ENCODE results near the gene DBF4B. TPM values are rescaled to one million over a fixed set of nuclear protein-coding genes. Genes with fewer than 3 reads are reported as not detected.
"Not testable (repeated sequence)": the region's sequence is repeated elsewhere in the genome, so short reads cannot be mapped to it uniquely, and the experiment has no call there.

The DBF4B gene
- total RNA-seq, 3 donors from 2014 or later (not counting 1 experiment from before 2014, with no cell fraction given), result 3.0 to 4.1 (median 4.1) TPM

DNA sequence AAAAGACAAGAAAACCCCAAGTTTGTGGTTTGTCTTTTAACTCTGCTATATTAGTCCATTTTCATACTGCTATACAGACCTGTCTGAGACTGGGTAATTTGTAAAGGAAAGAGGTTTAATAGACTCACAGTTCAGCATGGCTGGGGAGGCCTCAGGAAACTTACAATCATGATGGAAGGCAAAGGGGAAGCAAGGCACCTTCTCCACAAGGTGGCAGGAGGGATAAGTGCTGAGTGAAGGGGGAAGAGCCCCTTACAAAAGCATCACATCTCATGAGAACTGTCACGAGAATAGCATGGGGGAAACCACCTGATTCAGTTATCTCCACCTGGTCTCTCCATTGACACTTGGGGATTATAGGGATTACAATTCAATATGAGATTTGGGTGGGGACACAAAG, 36.8 kb downstream of the DBF4B start:
- H3K4me1 Mint-ChIP-seq, result no peaks in the 10 kb centered on the region
- H3K36me3 Mint-ChIP-seq, result no peaks in the 10 kb centered on the region
- no peaks in the 10 kb centered on the region for H3K36me3 ChIP-seq (ENCODE audit: control insufficient read depth, insufficient read depth, low read length)
- H3K4me3 ChIP-seq (ENCODE audit: low read length), result no peak overlapping the region
- intact Hi-C loops (cut with micrococcal nuclease), result no loop called here
- H3K27ac ChIP-seq (ENCODE audit: low read length), result no peak overlapping the region
- no peak overlapping the region for H3K27ac Mint-ChIP-seq
- no CpG with 5 or more reads among the region's 1 CpG for WGBS (ENCODE audit: insufficient coverage)
- no peak for ATAC-seq
- no peak for DNase-seq
- no peaks in the 10 kb centered on the region for H3K4me1 ChIP-seq (ENCODE audit: control insufficient read depth, insufficient read depth, low read length)
- no peaks in the 10 kb centered on the region for H3K9me3 Mint-ChIP-seq
- H3K4me3 Mint-ChIP-seq, result no peak overlapping the region
- TF ChIP-seq, protein P1, sequence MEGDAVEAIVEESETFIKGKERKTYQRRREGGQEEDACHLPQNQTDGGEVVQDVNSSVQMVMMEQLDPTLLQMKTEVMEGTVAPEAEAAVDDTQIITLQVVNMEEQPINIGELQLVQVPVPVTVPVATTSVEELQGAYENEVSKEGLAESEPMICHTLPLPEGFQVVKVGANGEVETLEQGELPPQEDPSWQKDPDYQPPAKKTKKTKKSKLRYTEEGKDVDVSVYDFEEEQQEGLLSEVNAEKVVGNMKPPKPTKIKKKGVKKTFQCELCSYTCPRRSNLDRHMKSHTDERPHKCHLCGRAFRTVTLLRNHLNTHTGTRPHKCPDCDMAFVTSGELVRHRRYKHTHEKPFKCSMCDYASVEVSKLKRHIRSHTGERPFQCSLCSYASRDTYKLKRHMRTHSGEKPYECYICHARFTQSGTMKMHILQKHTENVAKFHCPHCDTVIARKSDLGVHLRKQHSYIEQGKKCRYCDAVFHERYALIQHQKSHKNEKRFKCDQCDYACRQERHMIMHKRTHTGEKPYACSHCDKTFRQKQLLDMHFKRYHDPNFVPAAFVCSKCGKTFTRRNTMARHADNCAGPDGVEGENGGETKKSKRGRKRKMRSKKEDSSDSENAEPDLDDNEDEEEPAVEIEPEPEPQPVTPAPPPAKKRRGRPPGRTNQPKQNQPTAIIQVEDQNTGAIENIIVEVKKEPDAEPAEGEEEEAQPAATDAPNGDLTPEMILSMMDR (IDR thresholded peaks at IDR 0.05), result no peak
- no peaks in the 10 kb centered on the region for H3K27me3 Mint-ChIP-seq (ENCODE audit: low read depth in 2 of 2)
- H3K9me3 ChIP-seq (ENCODE audit: control insufficient read depth, insufficient read depth, low read length), result no peaks in the 10 kb centered on the region
- H3K27me3 ChIP-seq (ENCODE audit: control insufficient read depth, insufficient read depth, low read length), result no peaks in the 10 kb centered on the region

DNA sequence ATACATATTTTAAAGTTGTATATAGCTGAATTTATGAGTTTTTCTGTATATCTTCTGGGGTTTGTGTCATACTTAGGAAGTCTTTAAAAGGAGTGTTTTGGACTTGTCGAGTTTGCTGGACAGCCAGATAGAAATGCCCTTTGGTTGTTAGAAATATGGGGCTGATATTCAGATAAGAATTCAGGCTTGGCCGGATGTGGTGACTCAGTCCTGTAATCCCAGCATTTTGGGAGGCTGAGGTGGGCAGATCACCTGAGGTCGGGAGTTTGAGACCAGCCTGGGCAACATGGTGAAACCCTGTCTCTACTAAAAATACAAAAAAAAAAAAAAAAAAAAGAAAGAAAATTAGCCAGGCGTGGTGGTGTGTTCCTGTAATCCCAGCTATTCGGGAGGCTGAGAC, 37.3 kb downstream of the DBF4B start:
- H3K4me3 ChIP-seq (ENCODE audit: low read length); H3K4me1 Mint-ChIP-seq; H3K4me3 Mint-ChIP-seq; intact Hi-C loops (cut with micrococcal nuclease); H3K27me3 ChIP-seq (ENCODE audit: control insufficient read depth, insufficient read depth, low read length); DNase-seq; ATAC-seq; H3K9me3 Mint-ChIP-seq; H3K27ac Mint-ChIP-seq; H3K9me3 ChIP-seq (ENCODE audit: control insufficient read depth, insufficient read depth, low read length); H3K36me3 ChIP-seq (ENCODE audit: control insufficient read depth, insufficient read depth, low read length); H3K27ac ChIP-seq (ENCODE audit: low read length); H3K36me3 Mint-ChIP-seq; H3K27me3 Mint-ChIP-seq (ENCODE audit: low read depth in 2 of 2); H3K4me1 ChIP-seq (ENCODE audit: control insufficient read depth, insufficient read depth, low read length): not testable (repeated sequence)
- 97% methylated on average over 4 of the region's 5 CpGs for WGBS (ENCODE audit: insufficient coverage)

DNA sequence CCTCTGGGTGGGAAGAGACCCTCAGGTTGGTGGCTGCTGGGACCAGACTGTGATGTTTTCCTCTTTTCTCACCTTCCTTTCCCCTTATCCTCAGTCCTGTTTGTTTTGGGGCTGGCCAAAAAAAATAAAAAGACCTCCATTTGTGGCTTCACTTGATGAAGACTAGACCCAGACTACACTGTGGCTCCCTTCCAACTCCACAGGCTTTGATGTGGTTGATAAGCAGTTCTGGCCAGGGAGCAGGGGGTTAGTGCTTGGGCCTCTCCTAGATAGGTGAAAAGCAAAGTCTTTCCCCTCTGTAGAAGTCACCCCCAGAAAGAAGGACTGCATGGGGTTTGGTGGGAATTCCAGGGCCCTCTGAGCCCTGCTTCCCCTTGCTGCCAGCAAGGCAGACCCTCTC, 39.1 kb downstream of the DBF4B start:
- no peaks in the 10 kb centered on the region for H3K9me3 Mint-ChIP-seq
- no peak overlapping the region for H3K27ac Mint-ChIP-seq
- no peak for ATAC-seq
- Histone ChIP-seq H3K27me3 (ENCODE audit: control insufficient read depth, insufficient read depth, low read length) (no peaks in the 10 kb centered on the region), H3K27ac (ENCODE audit: low read length) (no peak overlapping the region), H3K4me1 (ENCODE audit: control insufficient read depth, insufficient read depth, low read length) (no peaks in the 10 kb centered on the region), H3K9me3 (ENCODE audit: control insufficient read depth, insufficient read depth, low read length) (no peaks in the 10 kb centered on the region), H3K4me3 (ENCODE audit: low read length) (no peak overlapping the region), H3K36me3 (ENCODE audit: control insufficient read depth, insufficient read depth, low read length) (no peaks in the 10 kb centered on the region)
- no peaks in the 10 kb centered on the region for H3K27me3 Mint-ChIP-seq (ENCODE audit: low read depth in 2 of 2)
- no peaks in the 10 kb centered on the region for H3K4me1 Mint-ChIP-seq
- H3K4me3 Mint-ChIP-seq, result no peak overlapping the region
- intact Hi-C loops (cut with micrococcal nuclease), result no loop called here
- no peaks in the 10 kb centered on the region for H3K36me3 Mint-ChIP-seq
- TF ChIP-seq, protein P1 (IDR thresholded peaks at IDR 0.05), result no peak
- no peak for DNase-seq

DNA sequence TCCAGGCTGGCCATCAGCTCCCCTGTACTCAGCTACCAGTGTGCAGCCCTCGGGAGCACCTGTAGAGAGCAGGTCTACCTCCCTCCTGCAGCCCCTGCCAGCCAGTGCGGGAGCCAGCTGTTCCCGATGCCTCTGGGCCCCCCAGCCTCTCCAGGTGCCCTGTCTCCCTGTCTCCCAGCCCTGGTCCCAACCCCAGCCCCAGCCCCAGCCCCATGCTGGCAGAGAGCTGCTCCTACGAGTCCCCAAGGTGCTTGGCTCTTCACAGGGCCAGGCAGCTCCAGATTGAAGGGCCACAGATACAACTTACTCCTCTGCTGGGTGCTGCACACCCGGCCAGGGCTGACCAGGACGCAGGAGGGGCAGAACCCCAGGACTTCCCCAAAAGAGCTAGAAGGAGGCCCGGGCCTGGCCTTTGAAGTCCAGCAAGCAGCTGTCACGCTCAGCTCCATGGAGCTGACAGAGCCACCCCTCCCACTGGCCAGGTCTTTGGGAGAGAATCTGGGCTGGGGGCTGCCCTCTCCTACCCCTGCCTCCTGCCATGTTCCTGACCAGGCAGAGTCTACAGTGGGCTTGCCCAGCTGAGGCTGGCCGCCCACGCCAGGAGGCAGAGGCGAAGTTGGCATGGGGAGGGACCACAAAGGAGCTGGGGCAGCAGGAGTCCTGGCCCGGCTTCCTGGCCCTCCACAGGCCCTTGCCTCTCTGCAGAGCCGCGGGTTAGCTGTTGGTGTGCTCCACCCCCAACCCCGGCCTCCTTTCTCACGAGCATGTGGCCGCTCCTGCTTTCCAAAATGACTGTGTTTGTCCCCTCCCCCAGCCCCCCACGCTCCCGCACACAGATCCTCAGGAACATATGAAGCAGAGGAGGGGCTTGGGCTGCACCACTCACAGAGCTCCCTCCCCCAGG, 40.9 kb downstream of the DBF4B start:
- H3K4me1 ChIP-seq (ENCODE audit: control insufficient read depth, insufficient read depth, low read length), result no peaks in the 10 kb centered on the region
- no peak for DNase-seq
- TF ChIP-seq, protein P1 (IDR thresholded peaks at IDR 0.05), result no peak
- H3K27me3 Mint-ChIP-seq (ENCODE audit: low read depth in 2 of 2), result peaks cover 0 to 3% of the 10 kb centered on the region in 2 donors
- no peak overlapping the region for H3K4me3 Mint-ChIP-seq
- no peak overlapping the region for H3K4me3 ChIP-seq (ENCODE audit: low read length)
- no peaks in the 10 kb centered on the region for H3K27me3 ChIP-seq (ENCODE audit: control insufficient read depth, insufficient read depth, low read length)
- H3K9me3 ChIP-seq (ENCODE audit: control insufficient read depth, insufficient read depth, low read length), result no peaks in the 10 kb centered on the region
- no peak overlapping the region for H3K27ac Mint-ChIP-seq
- H3K9me3 Mint-ChIP-seq, result no peaks in the 10 kb centered on the region
- no peak overlapping the region for H3K27ac ChIP-seq (ENCODE audit: low read length)
- H3K4me1 Mint-ChIP-seq, result no peaks in the 10 kb centered on the region
- ATAC-seq, result no peak
- no peaks in the 10 kb centered on the region for H3K36me3 Mint-ChIP-seq
- WGBS (ENCODE audit: insufficient coverage), result 94% methylated on average over 19 of the region's 19 CpGs
- H3K36me3 ChIP-seq (ENCODE audit: control insufficient read depth, insufficient read depth, low read length), result no peaks in the 10 kb centered on the region
- intact Hi-C loops (cut with micrococcal nuclease), result no loop called here

All from natural killer cell (primary cell).